GM18951 (cell line): ENCODE data around the gene TOMM5.
"Not testable (repeated sequence)": the region's sequence is repeated elsewhere in the genome, so short reads cannot be mapped to it uniquely, and the experiment has no call there.

Experiments
- POLR2A ChIP-seq: IDR thresholded peaks from 4 replicates; pipeline ENCODE4 v1.6.1; 2011; ENCODE audit warnings: mild to moderate bottlenecking; ENCODE audit not compliant: insufficient read length, insufficient read depth; ENCODE audit errors: extremely low read depth
- in situ Hi-C: fragments of 300-500 bp; cut with MboI; formaldehyde crosslinking; loops from one replicate; pipeline ENCODE4 v1.12.0; 2022; ENCODE audit warnings: low sequenced_read_pairs, mixed read lengths, inconsistent platforms; ENCODE audit not compliant: unreplicated experiment

The TOMM5 gene

GRCh38 chr9:37623267-37623666 is 30.9 kb upstream of the TOMM5 start:
- TF ChIP-seq POLR2A: no peak
- in situ Hi-C loops: no loop called here

GRCh38 chr9:37622462-37622861 is 30.1 kb upstream of the TOMM5 start:
- TF ChIP-seq POLR2A: no peak
- in situ Hi-C loops: no loop called here

- no peak for TF ChIP-seq POLR2A
- in situ Hi-C loops: no loop called here
Measured at GRCh38 chr9:37621273-37622121, 29.1 kb upstream of the TOMM5 start.

- TF ChIP-seq POLR2A: no peak
- in situ Hi-C loops: no loop called here
Measured at GRCh38 chr9:37620396-37620795, 28.0 kb upstream of the TOMM5 start.

GRCh38 chr9:37619806-37620205 is 27.4 kb upstream of the TOMM5 start:
- TF ChIP-seq POLR2A: no peak
- in situ Hi-C loops: no loop called here

- in situ Hi-C loops: no loop called here
- no peak for TF ChIP-seq POLR2A
Measured at GRCh38 chr9:37618817-37619216, 26.4 kb upstream of the TOMM5 start.

- in situ Hi-C loops: no loop called here
- no peak for TF ChIP-seq POLR2A
Measured at GRCh38 chr9:37617832-37618231, 25.4 kb upstream of the TOMM5 start.

- TF ChIP-seq POLR2A: no peak
- in situ Hi-C loops: no loop called here
Measured at GRCh38 chr9:37617161-37617560, 24.8 kb upstream of the TOMM5 start.

- in situ Hi-C loops: no loop called here
Measured at GRCh38 chr9:37611961-37612360, 19.6 kb upstream of the TOMM5 start.

GRCh38 chr9:37611014-37611413 is 18.6 kb upstream of the TOMM5 start:
- in situ Hi-C loops: no loop called here
- TF ChIP-seq POLR2A: no peak

More at GRCh38 chr9:37611961-37612360, 19.6 kb upstream of the TOMM5 start:
- no peak for TF ChIP-seq POLR2A

- in situ Hi-C loops: no loop called here
Measured at GRCh38 chr9:37609735-37610397, 17.5 kb upstream of the TOMM5 start.

GRCh38 chr9:37608250-37608649 is 15.9 kb upstream of the TOMM5 start:
- in situ Hi-C loops: no loop called here
- no peak for TF ChIP-seq POLR2A

More at GRCh38 chr9:37609735-37610397, 17.5 kb upstream of the TOMM5 start:
- no peak for TF ChIP-seq POLR2A

GRCh38 chr9:37604296-37604695 is 11.9 kb upstream of the TOMM5 start:
- TF ChIP-seq POLR2A: no peak
- in situ Hi-C loops: no loop called here

- in situ Hi-C loops: no loop called here
- TF ChIP-seq POLR2A: no peak
Measured at GRCh38 chr9:37602817-37603216, 10.4 kb upstream of the TOMM5 start.

- in situ Hi-C loops: not testable (repeated sequence)
Measured at GRCh38 chr9:37602061-37602460, 9.7 kb upstream of the TOMM5 start.
